ENCODE measurements around the gene ADRB2. TPM values are rescaled to one million over a fixed set of nuclear protein-coding genes. Genes with fewer than 3 reads are reported as not detected.
"Not testable (repeated sequence)": the region's sequence is repeated elsewhere in the genome, so short reads cannot be mapped to it uniquely, and the experiment has no call there.

Gene ADRB2
- polyA plus RNA-seq, 2 of the 4 experiments (the other 2 are of a cell fraction): 0.18 to 0.34 TPM

GRCh38 chr5:148875205-148875875 is 48.9 kb downstream of the ADRB2 start:
- no peak overlapping the region for H3K27ac ChIP-seq
- 40% methylated on average over 4 of the region's 4 CpGs for WGBS (ENCODE audit: missing lambda C conversion rate)
- no peak for DNase-seq (ENCODE audit: low read depth in 1 of 2, low spot score in 1 of 2)
- TF ChIP-seq BCL3 (IDR thresholded peaks at IDR 0.05): no peak
- TF ChIP-seq HDAC2 (IDR thresholded peaks at IDR 0.05): no peak
- no peak for TF ChIP-seq JUNB (IDR thresholded peaks at IDR 0.05)
- ChIA-PET CTCF (no interaction called here), POLR2A (no interaction called here)
- ATAC-seq: no peak
- no peak for FAIRE-seq
- no peaks in the 10 kb centered on the region for H3K9me3 ChIP-seq
- no peaks in the 10 kb centered on the region for H3K4me1 ChIP-seq
- no peak overlapping the region for H3K4me2 ChIP-seq
- no peak overlapping the region for H3K4me3 ChIP-seq

GRCh38 chr5:148877436-148877835 is 51.0 kb downstream of the ADRB2 start:
- CTCF ChIA-PET; H3K4me1 ChIP-seq; H3K9me3 ChIP-seq; H3K4me3 ChIP-seq; POLR2A ChIA-PET; FAIRE-seq; ATAC-seq; H3K4me2 ChIP-seq; DNase-seq (ENCODE audit: low read depth in 1 of 2, low spot score in 1 of 2); H3K27ac ChIP-seq: not testable (repeated sequence)
- WGBS (ENCODE audit: missing lambda C conversion rate): 95% methylated on average over 5 of the region's 5 CpGs

Other genes starting within 250 kb of the ADRB2 start
- not detected in 2 replicates for gene HTR4, start 172.1 kb upstream of the ADRB2 start, polyA plus RNA-seq (2011; rRNA removed)
- not detected in 3 replicates for gene HTR4, start 172.1 kb upstream of the ADRB2 start, polyA plus RNA-seq (2017; fragmentation: RNase III; extraction: RNeasy Plus Mini Kit Qiagen cat#74134 plus additional on column Dnase treatment)
- gene SH3TC2, start 236.5 kb downstream of the ADRB2 start, polyA plus RNA-seq (2011; rRNA removed): 0.06 and 0.17 TPM in 2 replicates
- 0.30 to 0.55 TPM (median 0.34 TPM) in 3 replicates for gene SH3TC2, start 236.5 kb downstream of the ADRB2 start, polyA plus RNA-seq (2017; fragmentation: RNase III; extraction: RNeasy Plus Mini Kit Qiagen cat#74134 plus additional on column Dnase treatment)

All from A549 (cell line).